Islet precursor cell (in vitro differentiated cells): ENCODE data around the gene TSKU.

Experiments used
- DNase-seq: peaks from one replicate; pipeline ENCODE4 v3.0.0-alpha.2; 2018

The TSKU gene

DNA sequence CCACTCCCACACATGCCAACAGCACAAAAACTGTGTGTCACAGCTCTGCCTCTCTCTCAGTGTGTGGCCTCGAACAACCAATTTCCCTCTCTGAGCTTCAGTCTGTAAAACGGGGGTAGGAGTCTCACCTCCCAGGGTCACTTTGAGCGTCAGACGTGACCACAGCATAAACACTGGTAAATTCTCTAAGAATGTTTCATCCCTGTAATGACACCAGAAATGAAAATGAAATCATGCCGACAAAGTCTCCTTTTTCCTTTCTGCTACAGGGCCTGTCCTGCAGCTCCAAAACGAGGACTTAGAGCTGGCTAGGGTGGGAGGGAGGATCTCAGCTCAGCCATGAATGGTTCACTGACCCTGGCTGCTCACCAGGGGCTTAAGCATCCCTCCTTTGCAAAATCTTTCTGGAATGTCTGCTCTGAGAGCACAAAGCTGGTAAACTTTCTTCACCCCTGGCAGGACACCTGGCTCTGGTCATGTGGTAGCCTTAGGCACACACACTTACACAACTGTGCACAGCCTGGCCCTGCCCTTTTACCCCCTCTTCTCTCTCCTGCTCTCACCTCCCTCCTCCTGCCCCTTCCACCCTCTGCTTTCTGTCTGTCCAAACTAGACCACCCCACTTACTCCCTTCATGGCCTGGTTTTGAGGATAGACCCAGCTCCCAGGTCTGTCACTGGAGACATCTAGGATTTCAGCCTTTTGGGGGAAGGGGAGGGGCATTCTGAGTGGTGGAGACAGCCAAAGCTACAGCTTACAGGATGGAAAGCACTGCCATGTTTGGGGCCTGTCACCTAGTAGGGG is 12.3 kb upstream of the TSKU start:
- no peak for DNase-seq

DNA sequence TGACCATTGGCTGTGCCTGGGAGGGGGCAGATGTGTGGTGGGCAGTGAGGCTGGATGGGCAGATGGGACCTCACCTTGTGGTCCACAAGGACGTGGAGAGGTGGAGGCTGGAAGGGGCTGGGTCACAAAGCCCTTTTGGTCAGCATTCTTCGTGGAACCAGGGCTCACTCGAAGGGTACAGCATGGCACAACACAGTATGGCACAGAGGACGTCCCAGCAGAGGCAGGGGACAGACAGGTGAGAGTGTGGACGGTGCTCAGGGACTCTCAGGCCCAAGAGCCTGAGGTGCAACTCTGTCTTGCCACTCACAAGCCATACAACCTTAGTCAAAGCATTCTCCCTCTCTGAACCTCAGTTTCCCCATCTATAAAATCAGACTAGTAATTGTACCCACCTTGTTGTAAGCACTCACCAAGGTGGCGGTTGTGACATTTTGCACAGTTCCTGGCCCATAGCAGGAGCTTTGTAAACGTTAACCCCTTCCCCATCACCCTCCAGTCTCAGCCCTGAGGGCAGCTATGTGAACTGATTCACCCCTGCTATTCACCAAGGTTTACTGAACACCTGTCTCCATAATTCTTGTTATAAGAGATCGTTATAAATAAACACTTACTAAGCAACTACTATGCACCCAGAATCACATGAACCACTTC is 11.6 kb upstream of the TSKU start:
- DNase-seq: no peak

GRCh38 chr11:76772100-76772782 is 10.9 kb upstream of the TSKU start:
- DNase-seq: no peak

DNA sequence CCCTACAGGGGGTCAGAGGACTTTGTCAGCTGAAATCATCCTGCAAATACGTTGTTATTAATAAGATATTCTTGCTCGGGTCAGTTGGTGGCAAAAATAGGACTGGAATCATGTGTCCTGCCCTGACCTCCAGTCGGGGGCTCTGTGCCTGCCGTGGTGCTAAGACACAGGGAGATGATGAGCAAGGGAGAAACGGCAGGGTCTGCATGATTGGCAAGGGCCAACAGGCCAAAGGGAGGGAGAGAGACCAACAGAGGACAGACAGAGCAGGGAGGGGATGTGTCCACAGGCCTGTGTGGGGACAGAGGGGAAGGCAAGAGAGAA is 10.4 kb upstream of the TSKU start:
- no peak for DNase-seq

GRCh38 chr11:76773921-76774361 is 9.2 kb upstream of the TSKU start:
- no peak for DNase-seq

GRCh38 chr11:76776472-76776871 is 6.7 kb upstream of the TSKU start:
- DNase-seq: no peak

DNA sequence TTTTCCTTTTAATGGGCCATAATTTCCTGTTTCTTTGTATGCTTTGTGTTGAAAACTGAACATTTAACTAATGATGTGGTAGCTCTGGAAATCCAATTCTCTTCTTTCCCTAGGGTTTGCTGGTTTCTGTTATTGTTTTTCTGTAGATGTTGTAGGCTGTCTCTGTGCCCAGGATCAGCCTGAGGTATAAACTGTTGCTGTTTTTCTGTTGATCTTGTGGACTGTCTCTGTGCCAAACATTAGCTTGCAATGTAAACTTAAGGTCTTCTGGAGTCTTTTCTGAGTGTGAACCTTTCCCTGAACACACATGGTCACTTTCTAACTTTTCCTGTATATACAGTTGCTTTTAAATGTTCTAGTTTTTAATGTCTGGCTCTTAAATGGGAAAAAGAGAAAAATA is 5.9 kb upstream of the TSKU start:
- DNase-seq: no peak

DNA sequence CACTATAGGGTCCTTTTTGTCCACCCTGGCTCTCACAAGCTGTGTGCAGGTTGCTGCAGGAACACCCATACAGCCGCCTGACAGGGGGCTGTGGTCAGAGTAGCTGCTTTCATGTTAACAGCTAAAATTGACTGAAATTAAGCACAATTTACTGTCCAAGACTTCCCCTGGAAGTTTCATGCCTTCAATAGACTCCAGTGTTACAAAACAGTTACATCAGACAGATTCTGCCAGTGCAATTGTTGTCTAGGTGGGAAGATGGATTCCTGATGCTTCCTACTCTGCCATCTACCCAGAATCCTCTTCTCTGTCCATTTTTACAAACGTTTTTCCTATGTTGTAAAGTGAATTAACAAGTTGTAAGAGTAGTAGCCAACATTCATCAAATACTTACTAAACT is 5.3 kb upstream of the TSKU start:
- DNase-seq: no peak

- no peak for DNase-seq
Observed at GRCh38 chr11:76778874-76779273, 4.3 kb upstream of the TSKU start.

GRCh38 chr11:76781046-76781801 is 1.9 kb upstream of the TSKU start:
- no peak for DNase-seq

DNA sequence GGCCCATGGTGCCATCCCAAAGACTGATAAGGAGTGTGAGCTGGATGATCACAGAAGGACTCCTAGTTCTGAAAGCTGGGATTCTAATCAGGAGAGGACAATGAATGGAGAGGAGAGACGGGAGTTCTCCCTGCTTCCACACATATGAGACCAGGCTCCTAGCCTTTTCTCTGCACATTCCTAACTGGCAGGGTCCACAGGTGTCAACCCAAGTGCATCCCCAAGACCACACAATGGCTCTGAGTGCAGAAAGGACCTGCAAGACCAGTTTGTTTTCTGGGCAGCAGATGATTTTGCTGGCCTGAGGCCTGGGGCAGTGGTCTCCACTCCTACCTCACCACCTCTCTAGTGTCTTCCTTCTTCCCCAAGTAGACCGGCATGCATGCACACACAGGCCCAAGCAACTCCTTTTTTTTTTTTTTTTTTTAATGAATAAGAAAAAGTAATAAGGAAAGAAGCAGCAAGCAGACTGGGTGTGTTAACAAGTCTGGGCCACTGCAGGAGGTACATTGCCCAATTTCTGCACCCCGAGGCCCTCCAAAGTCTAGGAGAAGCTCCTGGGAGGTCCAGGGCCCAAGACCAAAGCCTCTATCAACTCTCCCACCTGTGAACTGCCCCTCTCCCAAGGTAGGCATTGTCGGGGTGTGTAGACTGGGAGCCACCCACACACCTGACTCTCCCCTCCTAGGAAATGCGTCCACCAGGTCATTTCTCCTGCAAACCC is 1.2 kb upstream of the TSKU start:
- no peak for DNase-seq

- peak; percentile 96 for DNase-seq
Observed at GRCh38 chr11:76782531-76783293, 444 bp upstream of the TSKU start.

- DNase-seq: peak; percentile 98
Observed at GRCh38 chr11:76783896-76784813, 999 bp downstream of the TSKU start.

DNA sequence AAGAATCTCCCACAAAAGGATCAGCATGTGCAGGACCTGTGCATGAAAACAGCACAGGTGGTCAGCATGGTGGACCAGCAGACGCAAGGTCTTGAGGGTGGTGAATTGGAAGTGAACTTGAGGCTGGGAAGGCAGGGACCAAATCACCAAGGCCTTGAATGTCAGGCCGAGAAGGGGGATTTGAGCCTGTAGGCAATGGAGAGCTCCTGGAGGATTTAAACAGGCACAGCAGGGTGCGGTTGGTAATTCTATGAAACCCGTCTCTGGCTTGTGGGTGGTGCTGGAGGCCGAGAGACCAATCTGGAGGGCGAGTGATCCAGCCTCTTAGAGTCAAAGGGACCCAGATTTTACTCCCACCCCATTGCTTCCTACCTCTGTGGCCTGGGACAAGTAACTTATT is 2.4 kb downstream of the TSKU start:
- DNase-seq: no peak

DNA sequence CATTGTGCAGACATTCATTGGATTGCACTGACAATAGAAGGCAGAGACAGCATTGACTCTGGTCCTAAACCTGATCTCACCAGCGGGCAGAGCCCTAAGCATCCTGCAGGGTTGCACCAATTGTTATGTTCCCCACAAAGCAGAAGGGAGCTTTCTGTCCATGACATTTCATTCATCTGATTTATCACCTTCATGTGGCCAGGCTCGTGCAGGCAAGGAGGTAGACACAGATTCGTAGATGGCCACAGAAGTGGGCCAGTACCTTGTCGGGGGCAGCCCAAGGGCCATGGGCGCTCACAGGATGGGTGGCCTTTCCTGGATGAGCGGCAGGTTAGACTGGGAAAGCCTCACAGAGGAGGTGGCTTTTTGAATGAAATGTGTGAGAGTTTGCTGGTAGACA is 2.9 kb downstream of the TSKU start:
- DNase-seq: no peak

GRCh38 chr11:76786441-76787014 is 3.4 kb downstream of the TSKU start:
- DNase-seq: no peak

DNA sequence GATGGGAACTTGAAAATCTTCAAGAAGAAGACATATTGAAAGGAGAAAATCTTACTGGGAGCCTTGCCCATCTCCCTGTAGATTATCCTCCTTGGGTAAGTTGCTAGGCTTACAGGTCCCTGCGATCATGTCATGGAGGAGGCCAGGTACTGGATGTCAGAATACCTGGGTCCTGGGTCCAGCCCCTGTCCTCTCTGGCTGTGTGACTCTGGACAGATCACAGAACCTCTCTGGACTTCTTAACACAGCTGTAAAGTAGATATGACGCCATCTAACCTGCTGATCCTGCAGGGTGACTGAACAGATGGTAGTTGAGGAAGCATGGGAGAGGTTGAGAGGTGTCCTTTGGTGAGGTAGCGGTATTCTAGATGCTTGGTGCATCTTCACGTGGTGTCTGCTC is 4.1 kb downstream of the TSKU start:
- no peak for DNase-seq

DNA sequence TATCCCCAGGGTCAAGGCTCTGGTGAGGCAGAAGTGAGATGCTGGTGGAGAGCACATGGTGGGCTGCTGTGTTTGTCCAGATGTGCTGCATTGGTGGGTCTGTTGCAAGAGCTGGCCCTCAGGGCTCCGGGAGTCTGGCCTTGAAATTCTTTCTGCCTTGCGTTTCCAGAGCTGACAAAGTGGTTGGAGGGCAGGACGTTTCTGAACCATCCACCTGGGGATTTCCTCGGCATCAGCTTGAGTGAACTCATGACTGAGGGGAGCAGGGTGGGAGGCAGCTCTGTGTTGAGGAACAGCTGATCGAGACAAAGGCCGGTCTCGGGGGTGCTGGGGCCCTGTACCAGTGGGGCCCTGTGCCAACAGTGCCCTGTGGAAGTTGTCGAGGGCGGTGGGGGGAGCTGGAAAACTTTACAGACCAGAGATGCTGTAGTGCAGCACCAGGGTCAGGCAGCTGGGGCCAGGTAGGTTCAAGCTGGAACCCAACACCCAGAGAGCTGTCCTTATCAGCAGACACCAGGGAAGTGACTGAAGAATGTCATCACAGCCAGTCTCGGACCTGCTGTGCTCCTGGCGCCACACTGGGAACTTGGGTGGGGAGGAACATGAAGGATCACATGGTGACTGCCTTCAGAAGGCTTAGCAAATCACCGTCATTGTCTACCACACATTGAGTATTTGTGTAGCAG is 4.9 kb downstream of the TSKU start:
- peak; percentile 82 for DNase-seq

GRCh38 chr11:76788661-76789442 is 5.7 kb downstream of the TSKU start:
- DNase-seq: peak; percentile 94
